WERI-Rb-1 (cell line): Measurements from ENCODE around the gene MAN2A1.

Experiments used
- DNase-seq: peaks from one replicate; pipeline ENCODE4 v3.0.0-alpha.2; 2020
- H3K27ac ChIP-seq: fragments of 250-450 bp; sonication (Bioruptor Pico); 2 replicates; pipeline ENCODE4 v1.5.1; 2020; ENCODE audit warnings: mild to moderate bottlenecking, moderate library complexity
- H3K27me3 ChIP-seq: fragments of 250-450 bp; sonication (Bioruptor Pico); 2 replicates; pipeline ENCODE4 v1.5.1; 2021; ENCODE audit warnings: mild to moderate bottlenecking, low read depth, moderate library complexity; ENCODE audit not compliant: insufficient read depth, severe bottlenecking
- H3K36me3 ChIP-seq: fragments of 250-450 bp; sonication (Bioruptor Pico); 2 replicates; pipeline ENCODE4 v1.5.1; 2020; ENCODE audit warnings: mild to moderate bottlenecking, moderate library complexity
- H3K4me3 ChIP-seq: 2 replicates; pipeline ENCODE4 v1.5.1; 2011; ENCODE audit warnings: low read depth, mild to moderate bottlenecking, control low read depth, low read length
- H3K9me3 ChIP-seq: fragments of 250-450 bp; sonication (Bioruptor Pico); 2 replicates; pipeline ENCODE4 v1.5.1; 2021; ENCODE audit warnings: mild to moderate bottlenecking, moderate library complexity; ENCODE audit not compliant: severe bottlenecking
- TF ChIP-seq, protein P1 (sequence below): IDR thresholded peaks from 2 replicates; pipeline ENCODE4 v1.5.1; 2011; ENCODE audit warnings: low read depth, mild to moderate bottlenecking, control low read depth, inconsistent platforms, low read length

MAN2A1 gene

DNA sequence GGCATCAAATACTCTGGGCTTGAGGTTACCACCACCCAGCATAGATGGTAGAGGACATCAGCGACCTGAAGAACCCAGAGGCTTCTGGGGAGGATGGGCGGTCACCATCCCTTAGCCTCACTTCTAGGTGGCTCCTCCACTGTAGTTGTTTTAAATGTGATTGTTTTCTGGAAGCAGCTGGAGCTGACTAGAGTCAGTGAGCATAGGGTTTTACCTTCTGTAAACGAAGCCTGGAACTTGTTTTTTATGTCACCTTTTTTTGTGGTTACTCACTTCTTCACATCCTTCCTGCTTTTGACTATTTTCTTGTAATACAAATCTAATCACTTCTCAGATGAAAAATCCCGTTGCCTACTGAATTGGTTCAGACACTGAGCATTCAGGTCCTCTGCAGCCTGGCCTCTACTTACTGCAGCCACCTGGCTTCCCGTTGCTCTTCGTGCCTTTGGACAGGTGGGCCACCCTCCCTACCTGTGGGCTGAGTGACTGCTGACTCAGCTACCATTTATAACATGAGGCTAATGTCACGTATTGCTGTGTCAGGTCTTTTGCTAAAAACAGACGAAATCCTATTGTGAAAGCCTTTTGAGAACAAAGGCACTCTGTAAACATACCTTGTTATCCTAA, 167.8 kb downstream of the MAN2A1 start:
- Histone ChIP-seq H3K27me3 (no peaks in the 10 kb centered on the region), H3K27ac (no peak overlapping the region), H3K9me3 (no peaks in the 10 kb centered on the region), H3K36me3 (peaks cover 22% of the 10 kb centered on the region), H3K4me3 (no peak overlapping the region)
- no peak for DNase-seq
- TF ChIP-seq, protein P1, sequence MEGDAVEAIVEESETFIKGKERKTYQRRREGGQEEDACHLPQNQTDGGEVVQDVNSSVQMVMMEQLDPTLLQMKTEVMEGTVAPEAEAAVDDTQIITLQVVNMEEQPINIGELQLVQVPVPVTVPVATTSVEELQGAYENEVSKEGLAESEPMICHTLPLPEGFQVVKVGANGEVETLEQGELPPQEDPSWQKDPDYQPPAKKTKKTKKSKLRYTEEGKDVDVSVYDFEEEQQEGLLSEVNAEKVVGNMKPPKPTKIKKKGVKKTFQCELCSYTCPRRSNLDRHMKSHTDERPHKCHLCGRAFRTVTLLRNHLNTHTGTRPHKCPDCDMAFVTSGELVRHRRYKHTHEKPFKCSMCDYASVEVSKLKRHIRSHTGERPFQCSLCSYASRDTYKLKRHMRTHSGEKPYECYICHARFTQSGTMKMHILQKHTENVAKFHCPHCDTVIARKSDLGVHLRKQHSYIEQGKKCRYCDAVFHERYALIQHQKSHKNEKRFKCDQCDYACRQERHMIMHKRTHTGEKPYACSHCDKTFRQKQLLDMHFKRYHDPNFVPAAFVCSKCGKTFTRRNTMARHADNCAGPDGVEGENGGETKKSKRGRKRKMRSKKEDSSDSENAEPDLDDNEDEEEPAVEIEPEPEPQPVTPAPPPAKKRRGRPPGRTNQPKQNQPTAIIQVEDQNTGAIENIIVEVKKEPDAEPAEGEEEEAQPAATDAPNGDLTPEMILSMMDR, result no peak

DNA sequence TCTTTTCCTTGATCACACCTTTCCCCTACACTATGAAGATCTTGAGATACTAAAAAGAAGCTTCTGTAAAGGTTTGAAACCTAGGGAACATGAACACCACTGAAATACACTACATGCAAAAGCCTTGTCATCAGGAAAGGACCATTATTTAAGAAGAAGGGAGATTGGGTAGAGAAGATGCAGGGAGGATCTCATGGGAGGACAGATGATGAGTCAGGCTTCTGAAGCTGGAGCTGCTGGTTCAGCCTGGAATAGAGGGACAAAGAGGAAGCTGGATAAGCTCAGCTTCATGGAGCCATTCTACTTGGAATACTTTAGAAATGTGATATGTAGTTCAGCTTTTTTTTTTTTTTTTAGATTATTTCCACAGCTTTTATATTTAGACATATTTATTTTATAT, 169.8 kb downstream of the MAN2A1 start:
- TF ChIP-seq, protein P1, result no peak
- Histone ChIP-seq H3K4me3 (no peak overlapping the region), H3K36me3 (peaks cover 22% of the 10 kb centered on the region), H3K27ac (no peak overlapping the region), H3K27me3 (no peaks in the 10 kb centered on the region), H3K9me3 (no peaks in the 10 kb centered on the region)
- no peak for DNase-seq

DNA sequence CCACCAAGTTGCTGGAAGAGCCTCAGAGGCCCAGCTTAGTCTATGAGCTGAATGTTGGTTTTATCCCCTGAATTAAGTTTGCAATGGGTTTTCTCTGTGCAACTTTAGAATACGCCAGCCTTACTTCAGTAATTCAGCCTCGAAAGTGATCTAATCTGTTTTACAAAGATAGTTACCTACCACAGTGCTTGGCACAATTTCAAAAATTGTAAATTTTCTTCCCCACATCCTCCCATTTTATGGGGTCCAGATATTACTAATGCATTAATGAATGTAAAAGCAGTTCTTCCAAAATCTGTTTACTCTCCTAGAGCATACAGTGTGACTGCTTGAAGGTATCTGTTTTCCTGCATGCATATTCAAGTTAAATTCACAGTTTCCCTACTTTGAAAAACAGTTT, 172.6 kb downstream of the MAN2A1 start:
- no peak overlapping the region for H3K4me3 ChIP-seq
- H3K27me3 ChIP-seq, result no peaks in the 10 kb centered on the region
- no peak overlapping the region for H3K27ac ChIP-seq
- DNase-seq, result no peak
- peaks cover 16% of the 10 kb centered on the region for H3K36me3 ChIP-seq
- TF ChIP-seq, protein P1, result no peak
- no peaks in the 10 kb centered on the region for H3K9me3 ChIP-seq

DNA sequence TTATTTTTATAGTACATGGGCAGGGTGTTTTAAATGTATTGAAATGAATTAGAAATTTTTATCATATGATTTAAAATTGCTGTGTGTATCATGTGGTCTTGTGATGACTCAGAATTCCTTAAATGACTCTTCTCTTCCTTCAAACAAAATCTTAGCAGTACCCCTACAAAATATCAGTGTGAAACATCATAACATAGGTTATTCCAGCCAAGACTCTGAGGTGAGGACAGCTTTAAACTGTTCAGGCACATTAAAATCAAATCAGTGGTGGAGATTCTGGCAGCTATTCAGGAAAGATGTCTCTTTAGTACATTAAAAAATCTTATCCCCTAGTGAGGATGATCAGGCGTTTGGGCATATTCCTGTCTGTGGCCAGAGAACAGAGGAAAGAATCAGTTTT, 174.0 kb downstream of the MAN2A1 start:
- TF ChIP-seq, protein P1, result no peak
- H3K27ac ChIP-seq, result no peak overlapping the region
- H3K27me3 ChIP-seq, result no peaks in the 10 kb centered on the region
- no peaks in the 10 kb centered on the region for H3K9me3 ChIP-seq
- no peak overlapping the region for H3K4me3 ChIP-seq
- no peak for DNase-seq
- peaks cover 17% of the 10 kb centered on the region for H3K36me3 ChIP-seq

DNA sequence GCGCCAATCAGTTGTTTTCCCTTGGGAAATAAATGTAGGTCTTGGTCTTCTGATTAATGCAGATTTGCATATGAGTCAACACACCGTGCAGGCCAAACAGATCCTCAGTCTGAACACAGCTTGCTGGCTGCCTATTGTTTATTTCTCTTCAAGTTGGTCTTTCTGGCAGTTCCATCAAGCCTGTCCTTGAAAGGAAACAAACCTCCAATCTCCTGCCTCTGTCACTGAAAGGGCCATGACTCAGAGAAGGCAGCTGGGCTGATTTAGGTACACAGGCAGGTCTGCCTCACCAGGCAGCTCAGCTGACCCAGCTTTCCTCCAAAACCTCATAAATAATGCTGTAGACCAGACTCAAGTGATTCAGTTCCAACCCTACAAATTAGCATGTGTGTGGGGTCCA, 175.9 kb downstream of the MAN2A1 start:
- peaks cover 14% of the 10 kb centered on the region for H3K36me3 ChIP-seq
- H3K27ac ChIP-seq, result no peak overlapping the region
- no peak for DNase-seq
- no peaks in the 10 kb centered on the region for H3K27me3 ChIP-seq
- TF ChIP-seq, protein P1, result no peak
- no peaks in the 10 kb centered on the region for H3K9me3 ChIP-seq
- H3K4me3 ChIP-seq, result no peak overlapping the region

DNA sequence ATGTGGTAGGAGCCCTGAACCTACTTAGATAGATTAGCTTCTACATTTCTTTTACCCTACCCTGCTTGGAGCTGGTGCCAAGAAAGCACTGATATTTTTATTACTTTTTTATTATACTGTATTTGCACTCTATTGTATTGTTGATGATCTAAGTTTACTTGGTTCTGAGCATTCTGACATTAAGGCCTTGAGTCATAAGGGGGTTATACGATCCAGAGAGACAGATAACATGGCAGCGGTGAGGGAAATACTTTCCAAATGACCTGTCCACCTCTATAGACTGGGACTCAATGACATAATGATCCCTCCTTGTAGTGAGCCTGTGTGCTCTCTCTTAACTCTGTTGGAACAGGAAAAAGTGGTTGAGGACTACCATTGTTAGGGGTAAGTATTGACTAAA, 176.3 kb downstream of the MAN2A1 start:
- Histone ChIP-seq H3K9me3 (no peaks in the 10 kb centered on the region), H3K4me3 (no peak overlapping the region), H3K27me3 (no peaks in the 10 kb centered on the region), H3K36me3 (peaks cover 14% of the 10 kb centered on the region), H3K27ac (no peak overlapping the region)
- TF ChIP-seq, protein P1, result no peak
- no peak for DNase-seq
